ENCODE data around the gene DCK.

Gene DCK

DNA sequence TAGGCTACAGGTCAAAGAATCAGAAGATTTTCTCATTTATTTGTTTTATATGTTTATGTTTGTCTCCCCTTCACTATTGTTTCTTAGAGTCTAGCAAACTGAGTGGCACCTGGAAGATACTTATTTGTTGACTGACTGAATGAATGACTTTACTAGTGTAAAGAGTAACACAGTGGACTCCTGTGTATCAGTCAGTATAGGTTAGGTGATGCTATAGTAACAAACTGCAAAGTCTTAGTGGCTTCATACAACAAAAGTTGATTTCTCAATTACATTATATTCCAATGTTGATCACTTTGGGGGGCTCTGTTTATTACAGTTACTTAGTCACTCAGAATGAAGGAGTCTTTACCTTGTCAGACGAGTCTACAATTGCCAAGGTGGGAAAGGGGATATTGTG is 76.6 kb downstream of the DCK start:
- TF ChIP-seq, protein P1, sequence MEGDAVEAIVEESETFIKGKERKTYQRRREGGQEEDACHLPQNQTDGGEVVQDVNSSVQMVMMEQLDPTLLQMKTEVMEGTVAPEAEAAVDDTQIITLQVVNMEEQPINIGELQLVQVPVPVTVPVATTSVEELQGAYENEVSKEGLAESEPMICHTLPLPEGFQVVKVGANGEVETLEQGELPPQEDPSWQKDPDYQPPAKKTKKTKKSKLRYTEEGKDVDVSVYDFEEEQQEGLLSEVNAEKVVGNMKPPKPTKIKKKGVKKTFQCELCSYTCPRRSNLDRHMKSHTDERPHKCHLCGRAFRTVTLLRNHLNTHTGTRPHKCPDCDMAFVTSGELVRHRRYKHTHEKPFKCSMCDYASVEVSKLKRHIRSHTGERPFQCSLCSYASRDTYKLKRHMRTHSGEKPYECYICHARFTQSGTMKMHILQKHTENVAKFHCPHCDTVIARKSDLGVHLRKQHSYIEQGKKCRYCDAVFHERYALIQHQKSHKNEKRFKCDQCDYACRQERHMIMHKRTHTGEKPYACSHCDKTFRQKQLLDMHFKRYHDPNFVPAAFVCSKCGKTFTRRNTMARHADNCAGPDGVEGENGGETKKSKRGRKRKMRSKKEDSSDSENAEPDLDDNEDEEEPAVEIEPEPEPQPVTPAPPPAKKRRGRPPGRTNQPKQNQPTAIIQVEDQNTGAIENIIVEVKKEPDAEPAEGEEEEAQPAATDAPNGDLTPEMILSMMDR (IDR thresholded peaks at IDR 0.05; ENCODE audit: insufficient read depth, low read depth, low read length, missing control alignments): no peak
- H3K4me3 ChIP-seq (ENCODE audit: low read depth, low read length): no peak overlapping the region
- no peak for DNase-seq (ENCODE audit: low read depth)

GRCh38 chr4:71074452-71075299 is 81.2 kb downstream of the DCK start:
- no peak overlapping the region for H3K4me3 ChIP-seq (ENCODE audit: low read depth, low read length)
- DNase-seq (ENCODE audit: low read depth): no peak
- TF ChIP-seq, protein P1 (IDR thresholded peaks at IDR 0.05; ENCODE audit: insufficient read depth, low read depth, low read length, missing control alignments): no peak
